Daoy (cell line): ENCODE data around the gene CFHR5. TPM values are rescaled to one million over a fixed set of nuclear protein-coding genes. Genes with fewer than 3 reads are reported as not detected.
"Not testable (repeated sequence)": the region's sequence is repeated elsewhere in the genome, so short reads cannot be mapped to it uniquely, and the experiment has no call there.

Source experiments
- DNase-seq: peaks from one replicate; pipeline ENCODE4 v3.0.0-alpha.2; 2015; ENCODE audit warnings: low read depth
- total RNA-seq: library from RNA; depleted of rRNA; stranded (reverse); fragments of >200 nt; shearing (Covaris generic); gene quantifications from 2 replicates; pipeline ENCODE4 v1.2.3, GENCODE V29; 2014; rRNA removed

CFHR5 gene
- not detected in 2 replicates for total RNA-seq

DNA sequence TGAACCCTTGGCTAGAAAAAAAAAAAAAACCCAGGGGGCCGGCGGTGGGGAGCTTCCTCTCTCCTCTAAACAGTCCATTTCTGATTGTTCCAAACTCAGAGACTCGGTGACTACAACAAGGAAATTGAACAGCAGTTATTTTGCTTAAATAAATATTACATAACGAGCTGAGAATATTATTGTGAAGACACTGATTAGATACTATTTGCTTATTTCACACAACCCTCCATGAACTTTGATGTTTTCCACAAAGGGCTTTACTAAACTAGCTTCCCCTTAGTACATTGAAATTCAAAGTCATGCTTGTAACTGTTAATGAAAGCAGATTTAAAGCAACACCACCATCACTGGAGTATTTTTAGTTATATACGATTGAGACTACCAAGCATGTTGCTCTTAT lies at the start of gene CFHR5:
CFHR5 (plus strand) TSS at position 279 of the 400 bp plus-strand sequence; CDS start at position 388, 109 bp downstream.
- no peak for DNase-seq

DNA sequence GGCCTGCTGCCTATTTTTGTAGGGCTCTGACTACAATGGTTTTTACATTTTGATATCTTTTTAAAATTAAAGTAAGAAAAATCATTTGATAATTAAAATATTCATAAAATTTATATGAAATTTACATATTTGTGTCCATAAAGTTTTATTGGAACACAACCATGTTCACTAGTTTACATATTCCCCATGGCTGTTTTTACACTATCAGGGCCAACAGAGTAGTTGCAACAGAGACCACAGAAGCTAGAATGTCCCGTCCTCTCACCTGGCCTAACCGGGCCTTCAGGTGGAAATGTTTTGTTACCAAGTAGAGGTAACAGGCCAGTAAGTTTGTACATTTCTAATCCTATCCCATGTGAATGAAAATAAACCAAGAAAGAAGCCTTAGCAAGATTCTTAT lies 44.5 kb upstream of the CFHR5 start:
- DNase-seq: not testable (repeated sequence)

DNA sequence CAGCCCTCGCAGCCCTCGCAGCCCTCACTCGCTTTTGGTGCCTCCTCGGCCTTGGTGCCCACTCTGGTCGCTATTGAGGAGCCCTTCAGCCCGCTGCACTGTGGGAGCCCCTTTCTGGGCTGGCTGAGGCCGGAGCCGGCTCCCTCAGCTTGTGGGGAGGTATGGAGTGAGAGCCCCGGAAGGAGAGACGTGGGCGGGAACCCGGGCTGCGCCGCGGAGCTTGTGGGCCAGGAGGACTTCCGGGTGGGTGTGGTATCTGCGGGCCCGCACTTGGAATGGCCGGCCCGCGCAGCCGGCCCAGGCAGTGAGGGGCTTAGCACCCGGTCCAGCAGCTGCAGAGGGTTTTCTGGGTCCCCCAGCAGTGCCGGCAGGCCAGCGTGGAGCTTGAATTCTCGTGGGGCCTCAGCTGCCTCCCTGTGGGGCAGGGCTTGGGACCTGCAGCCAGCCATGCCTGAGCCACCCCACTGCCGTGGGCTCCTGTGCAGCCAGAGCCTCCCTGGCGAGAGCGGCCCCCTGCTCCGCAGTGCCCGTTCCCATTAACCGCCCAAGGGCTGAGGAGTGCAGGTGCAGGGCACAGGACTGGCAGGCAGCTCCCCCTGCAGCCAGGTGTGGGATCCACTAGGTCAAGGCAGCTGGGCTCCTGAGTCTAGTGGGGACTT lies 43.7 kb upstream of the CFHR5 start:
- peak; percentile 76 for DNase-seq

DNA sequence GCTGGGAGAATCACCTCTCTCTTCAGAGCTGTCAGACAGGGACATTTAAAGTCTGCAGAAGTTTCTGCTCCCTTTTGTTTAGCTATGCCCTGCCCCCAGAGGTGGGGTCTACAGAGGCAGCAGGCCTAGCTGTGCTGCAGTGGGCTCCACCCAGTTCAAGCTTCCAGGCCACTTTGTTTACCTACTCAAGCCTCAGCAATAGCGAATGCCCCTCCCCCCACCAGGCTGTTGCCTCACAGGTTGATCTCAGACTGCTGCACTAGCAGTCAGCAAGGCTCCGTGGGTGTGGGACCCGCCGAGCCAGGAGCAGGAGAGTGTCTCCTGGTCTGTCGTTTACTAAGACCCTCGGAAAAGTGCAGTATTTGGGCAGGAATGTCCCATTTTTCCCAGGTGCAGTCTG lies 35.9 kb upstream of the CFHR5 start:
- not testable (repeated sequence) for DNase-seq

DNA sequence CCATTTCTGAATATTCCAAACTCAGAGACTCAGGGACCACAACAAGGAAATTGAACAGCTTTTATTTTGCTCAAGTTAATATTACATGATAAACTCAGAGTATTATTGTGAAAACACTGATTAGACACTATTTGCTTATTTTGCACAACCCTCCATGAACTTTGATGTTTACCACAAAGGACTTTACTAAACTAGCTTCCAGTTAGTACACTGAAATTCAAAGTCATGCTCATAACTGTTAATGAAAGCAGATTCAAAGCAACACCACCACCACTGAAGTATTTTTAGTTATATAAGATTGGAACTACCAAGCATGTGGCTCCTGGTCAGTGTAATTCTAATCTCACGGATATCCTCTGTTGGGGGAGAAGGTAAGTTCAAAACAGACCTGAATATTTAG lies 33.8 kb upstream of the CFHR5 start, which contains the start of gene CFHR2:
CFHR2 (plus strand) TSS at position 171 of the 400 bp plus-strand sequence; CDS start at position 314, 143 bp downstream.
- DNase-seq: not testable (repeated sequence)

DNA sequence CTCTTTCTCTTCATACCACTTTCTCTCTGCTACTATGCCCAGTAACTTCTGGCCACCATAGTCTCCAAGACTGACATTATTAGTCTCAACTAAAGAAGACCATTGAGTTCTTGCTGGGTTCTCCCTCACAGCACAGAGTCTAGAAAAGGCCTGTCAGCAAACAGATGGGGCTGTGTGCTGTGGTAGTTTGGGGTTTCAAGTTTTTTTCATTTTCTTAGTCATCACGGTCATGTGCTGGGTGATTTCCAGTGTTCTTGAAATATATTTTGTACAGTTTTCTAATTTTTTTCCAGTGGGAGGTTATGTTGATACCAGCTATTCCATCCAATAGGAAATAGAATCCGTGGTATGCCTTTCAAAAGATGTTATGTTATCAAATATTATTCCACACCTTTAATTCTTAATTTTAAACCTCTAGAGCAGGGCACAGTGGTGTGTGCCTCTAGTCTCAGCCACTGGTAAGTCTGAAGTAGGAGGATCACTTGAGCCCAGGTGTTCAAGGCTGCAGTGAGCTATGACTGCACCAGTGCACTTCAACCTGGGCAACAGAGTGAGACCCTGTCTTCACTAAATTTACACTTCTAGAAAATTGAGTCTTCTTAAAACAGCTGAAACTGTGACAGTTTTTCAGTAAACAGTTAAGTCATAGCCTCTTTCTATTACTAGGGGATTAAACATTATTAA lies 25.5 kb upstream of the CFHR5 start:
- DNase-seq: peak; percentile 3

DNA sequence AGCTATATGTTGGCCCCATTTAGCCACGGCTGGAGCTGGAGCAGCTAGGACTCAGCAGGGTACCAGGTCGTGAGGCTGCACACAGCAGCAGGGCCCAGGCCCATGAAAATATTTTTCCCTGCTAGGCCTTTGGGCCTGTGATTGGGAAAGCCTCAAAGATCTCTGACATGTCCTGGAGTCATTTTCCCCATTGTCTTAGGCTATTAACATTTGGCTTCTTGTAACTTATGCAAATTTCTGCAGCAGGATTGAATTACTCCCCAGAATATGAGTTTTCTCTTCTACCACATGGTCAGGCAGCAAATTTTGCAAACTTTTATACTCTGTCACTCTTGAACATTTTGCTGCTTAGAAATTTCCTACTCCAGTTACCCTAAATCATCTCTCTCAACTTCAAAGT lies 22.6 kb upstream of the CFHR5 start:
- no peak for DNase-seq

DNA sequence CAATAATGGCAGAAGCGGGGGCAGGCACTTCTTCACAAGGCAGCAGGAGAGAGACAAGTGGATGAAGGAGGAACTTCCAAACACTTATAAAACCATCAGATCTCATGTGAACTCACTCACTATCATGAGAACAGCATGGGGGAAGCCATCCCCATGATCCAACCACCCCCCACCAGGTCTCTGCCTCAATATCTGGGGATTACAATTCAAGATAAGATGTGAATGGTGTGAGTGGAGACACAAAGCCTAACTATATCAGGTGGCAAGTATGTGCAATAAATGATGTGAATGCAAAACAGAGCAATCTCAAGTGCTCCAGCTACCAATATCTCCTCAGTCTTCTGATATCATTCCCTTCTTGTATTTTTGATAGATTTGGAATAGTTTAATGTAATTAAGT lies 21.4 kb upstream of the CFHR5 start:
- no peak for DNase-seq

DNA sequence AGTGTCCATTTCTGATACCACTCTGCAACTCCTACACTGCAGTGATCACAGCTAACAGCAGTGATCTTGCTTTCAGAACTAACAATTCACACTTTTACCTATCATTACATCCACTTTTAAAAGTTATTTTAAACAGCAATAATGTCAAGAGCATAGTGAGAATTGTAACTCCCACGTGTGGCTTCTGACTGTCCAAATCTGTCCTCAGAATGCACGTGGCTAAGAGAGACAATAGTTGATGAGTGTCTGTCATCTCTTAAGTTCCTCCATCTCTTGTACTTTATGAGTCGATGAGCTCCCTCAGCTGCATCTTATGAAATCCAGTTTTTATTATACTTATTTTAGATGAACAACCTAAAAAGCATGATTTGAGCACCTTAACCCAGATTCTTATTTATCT lies 16.5 kb upstream of the CFHR5 start:
- no peak for DNase-seq

DNA sequence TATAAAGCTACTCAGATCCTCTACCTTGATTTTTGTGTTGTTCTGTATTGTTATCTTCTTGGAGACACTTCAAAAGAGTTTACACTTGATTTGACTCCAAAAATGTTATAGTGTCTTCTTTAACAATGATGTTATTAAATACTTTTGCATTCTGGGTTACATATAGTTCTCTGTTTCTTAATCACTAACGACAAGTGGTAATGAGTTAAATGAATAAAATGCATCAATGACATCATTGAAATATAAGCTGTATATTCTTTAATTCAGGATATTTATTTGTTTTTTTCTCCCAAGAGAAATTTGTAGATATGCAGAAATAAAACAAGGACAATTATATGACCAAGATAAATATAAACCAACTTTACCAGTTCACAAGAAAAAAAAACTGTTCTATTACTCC lies 7.2 kb upstream of the CFHR5 start:
- DNase-seq: no peak

DNA sequence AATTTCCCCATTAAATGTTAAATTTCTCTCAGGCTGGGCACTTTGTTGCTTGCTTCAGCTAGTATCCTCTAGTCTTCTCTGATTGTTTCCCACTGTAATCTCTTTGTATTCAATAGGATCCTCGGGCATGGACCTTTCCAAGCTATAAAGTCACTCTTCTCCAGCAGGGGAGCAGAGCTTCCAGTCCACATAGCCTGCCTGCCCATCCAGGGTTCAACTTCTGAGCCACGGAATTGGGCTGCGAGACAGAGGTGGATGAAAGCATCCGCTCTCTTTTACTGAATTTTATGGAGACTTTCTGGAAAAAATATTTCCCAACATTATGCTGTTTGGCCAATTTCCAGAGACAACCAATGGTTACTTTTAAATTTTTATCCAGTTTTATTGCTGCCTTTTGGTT lies 1.1 kb upstream of the CFHR5 start:
- no peak for DNase-seq

DNA sequence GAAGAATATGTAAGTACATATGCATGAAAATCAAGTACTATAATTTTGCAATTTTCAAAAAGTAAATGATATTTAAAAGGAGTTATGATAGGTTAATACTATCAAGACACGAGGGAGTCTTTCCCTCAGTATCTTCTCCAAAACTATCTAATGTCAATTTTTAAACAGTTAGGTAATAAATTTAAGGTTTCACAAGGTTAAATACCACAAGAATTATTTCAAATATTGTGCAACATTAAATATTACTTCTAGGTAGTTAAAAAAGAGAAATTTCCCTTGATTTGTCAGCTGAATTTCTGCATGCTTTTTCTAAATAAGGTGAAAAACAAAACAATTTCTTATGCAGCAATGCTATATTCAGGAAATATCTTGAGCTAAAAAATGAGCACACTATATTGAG lies 3.5 kb downstream of the CFHR5 start:
- no peak for DNase-seq

DNA sequence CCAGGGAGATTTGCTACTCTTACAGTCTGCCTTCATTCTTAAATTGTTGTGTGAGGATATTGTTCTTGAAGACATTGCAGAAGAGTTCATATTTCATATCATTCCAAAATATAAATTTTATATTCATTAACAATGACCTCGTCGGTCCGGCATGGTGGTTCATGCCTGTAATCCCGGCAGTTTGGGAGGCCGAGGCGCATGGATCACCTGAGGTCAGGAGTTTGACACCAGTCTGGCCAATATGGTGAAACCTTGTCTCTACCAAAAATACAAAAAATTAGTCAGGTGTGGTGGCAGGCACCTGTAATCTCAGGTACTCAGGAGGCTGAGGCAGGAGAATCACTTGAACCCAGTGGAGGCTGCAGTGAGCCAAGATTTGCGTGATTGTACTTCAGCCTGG lies 4.9 kb downstream of the CFHR5 start:
- DNase-seq: not testable (repeated sequence)

DNA sequence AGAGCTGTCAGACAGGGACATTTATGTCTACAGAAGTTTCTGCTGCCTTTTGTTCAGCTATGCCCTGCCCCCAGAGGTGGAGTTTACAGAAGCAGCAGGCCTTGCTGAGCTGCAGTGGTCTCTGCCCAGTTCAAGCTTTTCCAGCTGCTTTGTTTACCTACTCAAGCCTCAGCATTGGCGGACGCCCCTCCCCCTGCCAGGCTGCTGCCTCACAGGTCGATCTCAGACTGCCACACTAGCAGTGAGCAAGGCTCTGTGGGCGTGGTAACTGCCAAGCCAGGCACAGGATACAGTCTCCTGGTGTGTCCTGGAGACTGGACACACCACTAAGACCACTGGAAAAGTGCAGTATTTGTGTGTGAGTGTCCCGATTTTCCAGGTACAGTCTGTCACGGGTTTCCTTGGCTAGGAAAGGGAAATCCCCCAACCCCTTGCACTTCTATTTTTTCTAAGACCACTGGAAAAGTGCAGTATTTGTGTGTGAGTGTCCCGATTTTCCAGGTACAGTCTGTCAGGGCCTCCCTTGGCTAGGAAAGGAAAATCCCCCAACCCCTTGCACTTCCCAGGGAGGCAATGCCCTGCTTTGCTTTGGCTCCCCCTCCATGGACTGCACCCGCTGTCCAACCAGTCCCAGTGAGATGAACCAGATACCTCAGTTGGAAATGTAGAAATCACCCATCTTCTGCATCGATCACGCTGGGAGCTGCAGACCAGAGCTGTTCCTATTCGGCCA lies 14.7 kb downstream of the CFHR5 start:
- peak; percentile 55 for DNase-seq

DNA sequence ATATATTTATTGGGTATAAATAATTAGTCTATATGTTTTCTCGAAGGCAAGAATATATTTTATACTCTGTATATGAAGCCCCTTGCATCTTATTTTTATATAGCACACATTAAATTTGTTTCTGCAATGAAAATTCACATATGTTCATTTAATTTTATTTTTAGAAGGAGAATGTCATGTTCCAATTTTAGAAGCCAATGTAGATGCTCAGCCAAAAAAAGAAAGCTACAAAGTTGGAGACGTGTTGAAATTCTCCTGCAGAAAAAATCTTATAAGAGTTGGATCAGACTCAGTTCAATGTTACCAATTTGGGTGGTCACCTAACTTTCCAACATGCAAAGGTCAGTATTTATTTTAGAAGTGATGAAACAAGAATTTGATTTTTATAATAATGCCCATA lies 16.6 kb downstream of the CFHR5 start:
- DNase-seq: no peak

DNA sequence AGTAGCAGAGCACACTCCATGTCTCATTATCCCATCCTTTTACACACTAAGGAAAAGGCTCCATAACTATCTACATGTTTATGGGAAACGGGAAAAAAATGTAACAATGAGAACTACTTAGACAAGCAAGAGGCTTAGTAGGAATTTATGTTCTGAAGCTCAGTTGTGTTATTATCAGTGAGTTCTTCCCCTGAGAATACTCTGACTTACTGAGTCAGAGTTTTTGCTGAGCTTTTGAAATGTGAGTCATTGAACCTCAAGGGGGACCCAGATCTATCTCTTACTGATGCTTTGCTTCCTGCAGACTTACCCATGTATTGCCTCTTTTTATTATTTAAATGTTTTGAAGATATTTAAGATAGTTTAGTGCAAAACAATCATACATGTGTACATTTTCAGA lies 20.1 kb downstream of the CFHR5 start:
- peak; percentile 15 for DNase-seq

DNA sequence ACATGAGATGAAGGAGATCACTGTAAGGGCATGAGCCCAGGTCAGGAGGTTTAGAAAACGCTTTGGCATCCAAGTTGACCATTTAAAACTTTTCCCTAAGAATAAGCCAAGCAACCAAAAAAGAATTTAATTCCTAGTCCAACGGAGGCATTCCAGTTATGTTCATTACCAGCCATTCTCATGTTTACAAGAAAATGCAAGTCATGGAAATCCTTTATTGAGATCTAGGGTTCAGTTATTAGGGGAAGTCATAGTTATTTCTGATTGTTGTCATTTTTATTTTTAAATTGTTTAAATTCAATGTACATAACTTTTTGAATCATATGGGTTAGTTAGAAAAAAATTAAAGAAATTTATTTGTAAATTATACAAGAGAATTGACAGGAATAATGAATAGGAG lies 24.5 kb downstream of the CFHR5 start:
- no peak for DNase-seq

DNA sequence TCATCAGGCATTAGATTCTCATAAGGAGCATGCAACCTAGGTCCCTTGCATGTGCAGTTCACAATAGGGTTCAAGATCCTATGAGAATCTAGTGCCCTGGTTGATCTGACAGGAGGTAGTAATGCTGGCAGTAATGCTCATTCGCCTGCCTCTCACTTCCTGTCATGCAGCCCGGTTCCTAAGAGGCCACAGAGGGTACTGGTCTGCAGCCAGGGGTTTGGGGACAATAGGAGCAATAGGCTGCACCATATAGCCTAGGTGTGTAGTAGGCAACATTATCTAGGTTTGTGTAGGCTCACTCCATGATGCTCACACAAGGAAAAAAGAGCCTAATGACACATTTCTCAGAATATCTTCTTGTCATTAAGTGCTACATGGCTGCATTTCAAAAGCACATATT lies 25.8 kb downstream of the CFHR5 start:
- DNase-seq: no peak

DNA sequence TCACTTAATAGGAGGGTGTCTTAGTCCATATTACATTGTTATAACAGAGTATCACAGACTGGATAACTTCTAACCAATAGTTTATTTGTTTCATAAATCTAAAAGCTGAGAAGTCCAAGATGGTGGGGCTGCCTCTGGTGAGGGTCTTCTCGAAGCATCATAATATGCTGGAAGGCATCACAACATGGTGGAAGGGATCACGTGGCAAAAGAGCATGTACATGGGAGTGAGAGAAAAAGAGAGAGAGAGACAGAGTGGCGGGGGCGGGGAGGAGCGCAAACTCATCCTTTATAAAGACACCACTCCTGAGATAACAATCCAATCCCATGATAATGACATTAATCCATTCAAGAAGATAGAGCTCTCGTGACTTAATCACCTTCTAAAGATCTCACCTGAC lies 31.5 kb downstream of the CFHR5 start:
- DNase-seq: no peak

DNA sequence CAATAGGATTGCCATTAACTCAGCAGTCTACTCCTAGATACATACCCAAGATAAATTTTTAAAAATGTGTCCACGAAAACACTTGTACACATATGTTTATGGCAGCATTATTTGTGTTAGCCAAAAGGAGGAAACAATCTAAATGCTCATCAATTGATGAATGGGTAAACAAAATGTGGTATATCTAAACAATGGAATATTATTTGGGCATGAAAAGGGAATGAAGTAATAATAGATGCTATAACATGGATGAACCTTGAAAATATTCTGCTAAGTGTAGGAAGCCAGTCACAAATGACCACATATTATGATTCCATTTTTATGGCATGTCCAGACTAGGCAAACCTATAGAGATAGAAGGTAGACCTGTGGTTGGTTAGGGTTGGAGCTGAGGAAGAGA lies 34.3 kb downstream of the CFHR5 start:
- DNase-seq: no peak

DNA sequence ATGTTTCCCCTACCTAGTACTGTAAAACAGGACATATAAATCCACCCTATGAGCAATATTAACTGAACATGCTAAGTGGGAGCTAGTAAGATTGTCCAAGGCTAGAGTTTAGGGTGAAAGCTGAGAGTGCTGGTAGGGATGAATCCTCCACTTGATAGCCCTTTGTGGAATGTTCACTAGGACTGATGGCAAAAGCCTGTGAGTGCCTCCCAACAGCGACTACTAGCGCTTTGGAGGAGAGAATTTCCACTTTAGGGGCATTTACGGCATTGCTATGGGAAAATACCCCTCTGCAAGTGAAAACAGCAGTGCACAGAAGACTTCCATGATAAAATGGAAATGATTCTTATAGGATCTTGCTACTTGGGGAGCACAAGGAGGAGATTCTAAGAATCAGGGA lies 35.9 kb downstream of the CFHR5 start:
- no peak for DNase-seq

DNA sequence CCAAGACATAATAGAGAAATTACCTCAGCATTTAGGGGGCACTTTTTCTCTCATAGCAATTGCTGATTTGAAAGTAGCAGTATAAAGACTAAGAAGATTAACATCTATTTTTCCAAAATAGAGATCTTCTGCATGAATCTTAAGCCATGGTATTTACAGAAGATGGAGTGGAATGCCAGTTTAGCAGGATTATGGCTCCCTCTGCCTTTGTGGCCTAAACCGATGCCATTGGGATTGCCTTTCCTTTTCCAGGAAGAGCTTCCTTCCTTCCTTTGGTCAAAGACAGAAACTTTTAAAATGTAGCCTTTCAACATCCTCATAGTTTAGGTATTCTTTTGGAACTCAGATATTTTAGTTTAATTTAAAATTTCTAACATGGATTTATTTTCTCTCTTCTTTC lies 39.4 kb downstream of the CFHR5 start:
- DNase-seq: no peak
